GM12878 (cell line): ENCODE measurements around the gene NCAM1. TPM values are rescaled to one million over a fixed set of nuclear protein-coding genes. Genes with fewer than 3 reads are reported as not detected.

Experiments used
- ATAC-seq: fragments of 200-7000 bp; cut with Tn5 transposase; 3 replicates; pipeline ENCODE4 v1.9.1; 2020; ENCODE audit warnings: mild to moderate bottlenecking, moderate library complexity
- BruUV-seq: library from RNA; stranded (reverse); fragments of 400-500 nt; replicated peaks from 2 replicates; lab custom pipeline; 2021; lab: Mats Ljungman, UMichigan
- CTCF ChIA-PET: fragments of 300-600 bp; sonication (Branson Sonifier 250); formaldehyde crosslinking; extraction: SDS; loops from one replicate; lab custom pipeline; 2021; ENCODE audit warnings: inconsistent platforms; lab: Yijun Ruan, JAX
- POLR2A ChIA-PET: fragments of 350-600 bp; formaldehyde crosslinking; extraction: SDS; loops from one replicate; lab custom pipeline; 2021; ENCODE audit warnings: inconsistent platforms; lab: Charles Lee
- RAD21 ChIA-PET: fragments of 300-600 bp; sonication (Branson Sonifier 250); formaldehyde crosslinking; loops from one replicate; lab custom pipeline; 2023; ENCODE audit warnings: antibody characterized with exemption; ENCODE audit not compliant: unreplicated experiment; lab: Charles Lee
- SMC1A ChIA-PET: fragments of 300-600 bp; sonication (Branson Sonifier 250); formaldehyde crosslinking; loops from one replicate; lab custom pipeline; 2023; ENCODE audit not compliant: unreplicated experiment, uncharacterized antibody; lab: Charles Lee
- DNase-seq: peaks from one replicate; pipeline ENCODE4 v3.0.0-alpha.2; 2011; ENCODE audit warnings: low read depth, low spot score
- FAIRE-seq: peaks from 3 replicates; lab custom pipeline; 2011; peaks lifted over from hg19 to GRCh38; lab: Jason Lieb, UNC
- H2AFZ ChIP-seq: 2 replicates; pipeline ENCODE4 v1.6.0; 2011; ENCODE audit warnings: low read depth, low read length, control low read depth; ENCODE audit not compliant: control insufficient read depth
- H3K27ac ChIP-seq: 2 replicates; pipeline ENCODE4 v1.5.1; 2011; ENCODE audit warnings: control low read depth; ENCODE audit not compliant: control insufficient read depth, insufficient read depth
- H3K27me3 ChIP-seq, 2 experiments: replicated peaks in 1 of 2; 2 replicates each; pipeline versions ENCODE4 v1.6.0 to v1.6.1; 2011; ENCODE audit warnings: low read length in 1 of 2; ENCODE audit not compliant: control insufficient read depth in 2 of 2, insufficient read depth in 2 of 2
- H3K36me3 ChIP-seq, 2 experiments: 2 replicates each; pipeline ENCODE4 v1.5.1; 2011; ENCODE audit warnings: low read length in 1 of 2; ENCODE audit not compliant: control insufficient read depth in 2 of 2, insufficient read depth in 2 of 2
- H3K4me1 ChIP-seq: 2 replicates; pipeline ENCODE4 v1.6.1; 2011; ENCODE audit warnings: mild to moderate bottlenecking, low read length, moderate library complexity, mixed read lengths; ENCODE audit not compliant: control insufficient read depth, insufficient read depth
- H3K4me2 ChIP-seq: 2 replicates; pipeline ENCODE4 v1.6.0; 2011; ENCODE audit warnings: control low read depth; ENCODE audit not compliant: control insufficient read depth, insufficient read depth
- H3K4me3 ChIP-seq: fragments of 200-600 bp; sonication (generic); 2 replicates; pipeline ENCODE4 v1.5.1; 2016
- H3K79me2 ChIP-seq: 2 replicates; pipeline ENCODE4 v1.6.0; 2011; ENCODE audit warnings: low read length; ENCODE audit not compliant: control insufficient read depth, insufficient read depth
- H3K9ac ChIP-seq: 2 replicates; pipeline ENCODE4 v1.8.0; 2011; ENCODE audit warnings: low read length, control low read depth, mixed read lengths; ENCODE audit not compliant: control insufficient read depth, insufficient read depth
- H3K9me3 ChIP-seq: replicated peaks from 3 replicates; pipeline ENCODE4 v1.5.1; 2011; ENCODE audit warnings: mild to moderate bottlenecking, low read length; ENCODE audit not compliant: control insufficient read depth, insufficient read depth
- H4K20me1 ChIP-seq: 2 replicates; pipeline ENCODE4 v1.6.0; 2011; ENCODE audit not compliant: control insufficient read depth, insufficient read depth
- CREM ChIP-seq: IDR thresholded peaks from 2 replicates; pipeline ENCODE4 v1.6.1; 2014; ENCODE audit warnings: antibody characterized with exemption, low read depth
- CTCF ChIP-seq, 3 experiments: IDR thresholded peaks in 2 of 3; conservative IDR thresholded peaks in 1 of 3; 2 replicates each; pipeline ENCODE4 v1.5.1; 2011; ENCODE audit warnings: low read depth in 3 of 3, low read length in 3 of 3, mild to moderate bottlenecking in 3 of 3, control low read depth in 2 of 3, moderate library complexity in 2 of 3, inconsistent platforms in 1 of 3, mixed read lengths in 1 of 3; ENCODE audit not compliant: control insufficient read depth in 2 of 3, insufficient read depth in 1 of 3; ENCODE audit errors: extremely low read depth in 1 of 3
- EGR1 ChIP-seq, 2 experiments: IDR thresholded peaks; 1 replicate in 1 of 2; 2 replicates in 1 of 2; pipeline ENCODE4 v1.6.1; 2011 to 2012; ENCODE audit warnings: low read depth in 2 of 2, low read length in 2 of 2, borderline replicate concordance in 1 of 2, mild to moderate bottlenecking in 1 of 2, moderate library complexity in 1 of 2
- GABPA ChIP-seq: IDR thresholded peaks from 2 replicates; pipeline ENCODE4 v1.6.1; 2014; ENCODE audit warnings: antibody characterized with exemption, low read depth, mild to moderate bottlenecking, inconsistent platforms
- KDM1A ChIP-seq: fragments of 200-600 bp; sonication (generic); IDR thresholded peaks from 2 replicates; pipeline ENCODE4 v1.6.1; 2016; ENCODE audit warnings: borderline replicate concordance
- MTA3 ChIP-seq: IDR thresholded peaks from 2 replicates; pipeline ENCODE4 v1.6.1; 2012; ENCODE audit warnings: low read length, inconsistent platforms, borderline replicate concordance
- MYB ChIP-seq: fragments of 150-350 bp; IDR thresholded peaks from 2 replicates; pipeline ENCODE4 v1.6.1; 2014; ENCODE audit warnings: mild to moderate bottlenecking, low read depth, low read length, borderline replicate concordance
- RUNX3 ChIP-seq: IDR thresholded peaks from 2 replicates; pipeline ENCODE4 v1.6.1; 2012; ENCODE audit warnings: low read length, inconsistent platforms
- SMC3 ChIP-seq: IDR thresholded peaks from 2 replicates; pipeline ENCODE4 v1.6.1; 2011; ENCODE audit warnings: low read length, improper control_type of control experiment, borderline replicate concordance
- TARDBP ChIP-seq: IDR thresholded peaks from 2 replicates; pipeline ENCODE4 v1.6.1; 2016; ENCODE audit warnings: borderline replicate concordance
- TCF12 ChIP-seq: IDR thresholded peaks from 2 replicates; pipeline ENCODE4 v1.6.1; 2011; ENCODE audit warnings: low read depth, mild to moderate bottlenecking, low read length
- YY1 ChIP-seq: IDR thresholded peaks from 2 replicates; pipeline ENCODE4 v1.6.1; 2011; ENCODE audit warnings: low read depth, mild to moderate bottlenecking, low read length
- ZNF24 ChIP-seq: fragments of 450-650 bp; IDR thresholded peaks from 2 replicates; pipeline ENCODE4 v1.6.1; 2017; ENCODE audit warnings: antibody characterized with exemption, mild to moderate bottlenecking
- ZSCAN29 ChIP-seq: fragments of 450-650 bp; IDR thresholded peaks from 2 replicates; pipeline ENCODE4 v1.6.1; 2017; ENCODE audit warnings: mild to moderate bottlenecking, moderate library complexity
- WGBS: methylation state at CpG from one replicate; pipeline ENCODE4 v1.1.6; 2016; ENCODE audit warnings: low lambda C conversion rate; ENCODE audit not compliant: insufficient replicate concordance, insufficient coverage; ENCODE audit errors: missing lambda C conversion rate; 5-methylcytosine and 5-hydroxymethylcytosine counted together
- in situ Hi-C: fragments of 300-500 bp; cut with MboI; formaldehyde crosslinking; loops from 9 replicates; pipeline ENCODE4 v1.14.3; 2018; ENCODE audit warnings: mixed read lengths
- intact Hi-C: fragments of 100-400 bp; cut with micrococcal nuclease; formaldehyde crosslinking; loops from one replicate; pipeline ENCODE4 v1.14.2; 2022; ENCODE audit not compliant: unreplicated experiment
- polyA plus RNA-seq, 11 experiments: library from polyadenylated mRNA; depleted of rRNA in 4 of 11; unstranded in 6 of 11; stranded (reverse) in 5 of 11; fragments of >200 nt; fragmentation: Nextera tagmentation in 4 of 11; fragmentation: Illumina TruSeq in 1 of 11; extraction: Ambion mirVana in 4 of 11; extraction: Trizol in 1 of 11; gene quantifications; 1 replicate in 1 of 11; 2 replicates in 10 of 11; pipeline versions ENCODE4 v1.2.1 to v1.2.3, GENCODE V29; 2011 to 2016; ENCODE audit warnings: inconsistent platforms in 2 of 11, missing spikeins in 2 of 11, low read depth in 1 of 11
- total RNA-seq, 4 experiments: library from RNA; depleted of rRNA in 3 of 4; stranded (reverse); fragments of >200 nt in 3 of 4; fragmentation: Illumina TruSeq in 1 of 4; extraction: Trizol in 1 of 4; gene quantifications; 2 replicates each; pipeline versions ENCODE4 v1.2.1 to v1.2.3, GENCODE V29; 2013 to 2021
- TF ChIP-seq, protein P1 (sequence below): fragments of 450-650 bp; conservative IDR thresholded peaks from 2 replicates; pipeline ENCODE4 v1.6.1; 2017; ENCODE audit warnings: mild to moderate bottlenecking, moderate library complexity
- TF ChIP-seq, protein P2 (sequence below): fragments of 450-650 bp; formaldehyde crosslinking; IDR thresholded peaks from 2 replicates; pipeline ENCODE4 v1.4.0; 2022; ENCODE audit warnings: mild to moderate bottlenecking, moderate library complexity

The NCAM1 gene
- total and polyA plus RNA-seq, 10 of the 15 experiments (the other 5 are each of a cell fraction or from before 2014, with no cell fraction given), result 0.10 to 0.23 (median 0.11) TPM; not detected in 7

GRCh38 chr11:113001709-113002108 is 40.5 kb downstream of the NCAM1 start:
- intact Hi-C loops (no loop called here), in situ Hi-C loops (no loop called here)
- H3K27ac ChIP-seq, result no peak overlapping the region
- H3K9ac ChIP-seq, result no peak overlapping the region
- no peak for FAIRE-seq
- ChIA-PET POLR2A (no interaction called here), RAD21 (no interaction called here), CTCF (no interaction called here), SMC1A (no interaction called here)
- no peak overlapping the region for H3K4me2 ChIP-seq
- H3K27me3 ChIP-seq, result 0 out of 4 replicates have a peak, but pooled peaks cover 0 to 4% of the 10 kb centered on the region in 2 experiments
- H4K20me1 ChIP-seq, result no peaks in the 10 kb centered on the region
- H3K4me3 ChIP-seq, result no peak overlapping the region
- ATAC-seq, result no peak
- no peak for DNase-seq
- no peaks in the 10 kb centered on the region for H3K79me2 ChIP-seq
- H2AFZ ChIP-seq, result no peak overlapping the region
- no peaks in the 10 kb centered on the region for H3K4me1 ChIP-seq
- no peaks in the 10 kb centered on the region for H3K36me3 ChIP-seq
- WGBS, result 20% methylated on average over 5 of the region's 5 CpGs
- no TSS peak for BruUV-seq
- H3K9me3 ChIP-seq, result no peaks in the 10 kb centered on the region
- TF ChIP-seq TARDBP (no peak), RUNX3 (no peak), MTA3 (no peak), MYB (no peak), SMC3 (no peak), YY1 (no peak), ZNF24 (no peak), CREM (no peak), GABPA (no peak), EGR1 (IDR thresholded peaks at IDR 0.05; ENCODE audit: borderline replicate concordance in 1 of 2, low read depth in 2 of 2, low read length in 2 of 2) (no peak), TCF12 (no peak), CTCF (IDR thresholded peaks at IDR 0.05 in 2 of 3, conservative IDR thresholded peaks at IDR 0.05 in 1 of 3; ENCODE audit: control insufficient read depth in 2 of 3, extremely low read depth in 1 of 3, insufficient read depth in 1 of 3, low read depth in 3 of 3, low read length in 3 of 3) (no peak), ZSCAN29 (no peak), KDM1A (no peak)
- TF ChIP-seq, protein P1, sequence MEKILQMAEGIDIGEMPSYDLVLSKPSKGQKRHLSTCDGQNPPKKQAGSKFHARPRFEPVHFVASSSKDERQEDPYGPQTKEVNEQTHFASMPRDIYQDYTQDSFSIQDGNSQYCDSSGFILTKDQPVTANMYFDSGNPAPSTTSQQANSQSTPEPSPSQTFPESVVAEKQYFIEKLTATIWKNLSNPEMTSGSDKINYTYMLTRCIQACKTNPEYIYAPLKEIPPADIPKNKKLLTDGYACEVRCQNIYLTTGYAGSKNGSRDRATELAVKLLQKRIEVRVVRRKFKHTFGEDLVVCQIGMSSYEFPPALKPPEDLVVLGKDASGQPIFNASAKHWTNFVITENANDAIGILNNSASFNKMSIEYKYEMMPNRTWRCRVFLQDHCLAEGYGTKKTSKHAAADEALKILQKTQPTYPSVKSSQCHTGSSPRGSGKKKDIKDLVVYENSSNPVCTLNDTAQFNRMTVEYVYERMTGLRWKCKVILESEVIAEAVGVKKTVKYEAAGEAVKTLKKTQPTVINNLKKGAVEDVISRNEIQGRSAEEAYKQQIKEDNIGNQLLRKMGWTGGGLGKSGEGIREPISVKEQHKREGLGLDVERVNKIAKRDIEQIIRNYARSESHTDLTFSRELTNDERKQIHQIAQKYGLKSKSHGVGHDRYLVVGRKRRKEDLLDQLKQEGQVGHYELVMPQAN, result no peak
- TF ChIP-seq, protein P2, sequence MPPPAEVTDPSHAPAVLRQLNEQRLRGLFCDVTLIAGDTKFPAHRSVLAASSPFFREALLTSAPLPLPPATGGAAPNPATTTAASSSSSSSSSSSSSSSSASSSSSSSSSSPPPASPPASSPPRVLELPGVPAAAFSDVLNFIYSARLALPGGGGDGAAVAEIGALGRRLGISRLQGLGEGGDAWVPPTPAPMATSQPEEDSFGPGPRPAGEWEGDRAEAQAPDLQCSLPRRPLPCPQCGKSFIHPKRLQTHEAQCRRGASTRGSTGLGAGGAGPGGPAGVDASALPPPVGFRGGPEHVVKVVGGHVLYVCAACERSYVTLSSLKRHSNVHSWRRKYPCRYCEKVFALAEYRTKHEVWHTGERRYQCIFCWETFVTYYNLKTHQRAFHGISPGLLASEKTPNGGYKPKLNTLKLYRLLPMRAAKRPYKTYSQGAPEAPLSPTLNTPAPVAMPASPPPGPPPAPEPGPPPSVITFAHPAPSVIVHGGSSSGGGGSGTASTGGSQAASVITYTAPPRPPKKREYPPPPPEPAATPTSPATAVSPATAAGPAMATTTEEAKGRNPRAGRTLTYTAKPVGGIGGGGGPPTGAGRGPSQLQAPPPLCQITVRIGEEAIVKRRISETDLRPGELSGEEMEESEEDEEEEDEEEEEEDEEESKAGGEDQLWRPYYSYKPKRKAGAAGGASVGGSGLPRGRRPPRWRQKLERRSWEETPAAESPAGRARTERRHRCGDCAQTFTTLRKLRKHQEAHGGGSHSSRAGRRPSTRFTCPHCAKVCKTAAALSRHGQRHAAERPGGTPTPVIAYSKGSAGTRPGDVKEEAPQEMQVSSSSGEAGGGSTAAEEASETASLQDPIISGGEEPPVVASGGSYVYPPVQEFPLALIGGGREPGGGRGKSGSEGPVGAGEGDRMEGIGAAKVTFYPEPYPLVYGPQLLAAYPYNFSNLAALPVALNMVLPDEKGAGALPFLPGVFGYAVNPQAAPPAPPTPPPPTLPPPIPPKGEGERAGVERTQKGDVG (CRISPR knock-in tag), result no peak
